ENCODE results near the gene DDX50.

The DDX50 gene

DNA sequence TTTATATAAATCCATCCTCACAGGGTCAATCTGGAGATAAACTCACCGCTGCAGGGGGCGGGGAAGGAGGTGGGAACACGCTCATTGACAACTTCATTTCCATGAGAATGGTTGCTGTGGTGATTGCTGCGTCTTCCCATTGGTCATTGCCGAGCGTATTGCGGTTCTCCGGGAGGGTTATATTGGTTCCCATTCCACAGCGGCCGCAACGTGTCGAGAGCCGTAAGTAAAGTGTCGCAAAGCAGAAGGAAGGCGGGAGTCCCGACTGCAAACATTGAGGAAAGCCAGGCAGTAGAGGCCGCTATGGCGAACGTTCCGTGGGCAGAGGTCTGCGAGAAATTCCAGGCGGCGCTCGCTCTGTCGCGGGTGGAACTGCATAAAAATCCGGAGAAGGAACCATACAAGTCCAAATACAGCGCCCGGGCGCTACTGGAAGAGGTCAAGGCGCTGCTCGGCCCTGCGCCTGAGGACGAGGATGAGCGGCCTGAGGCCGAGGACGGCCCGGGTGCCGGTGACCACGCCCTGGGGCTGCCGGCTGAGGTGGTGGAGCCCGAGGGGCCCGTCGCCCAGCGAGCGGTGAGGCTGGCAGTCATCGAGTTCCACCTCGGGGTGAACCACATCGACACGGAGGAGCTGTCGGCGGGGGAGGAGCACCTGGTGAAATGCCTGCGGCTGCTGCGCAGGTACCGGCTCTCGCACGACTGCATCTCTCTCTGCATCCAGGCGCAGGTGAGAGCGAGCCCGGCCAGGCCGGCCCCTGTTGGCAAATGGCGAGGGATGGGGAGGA is 87.6 kb downstream of the DDX50 start, which contains the start of gene KIFBP:
Gene KIFBP, plus strand, starts transcription at position 274 of the 787 bp plus-strand sequence. Its CDS starts 30 bp downstream, at position 304.
- peak; percentile 95 for DNase-seq

DNA sequence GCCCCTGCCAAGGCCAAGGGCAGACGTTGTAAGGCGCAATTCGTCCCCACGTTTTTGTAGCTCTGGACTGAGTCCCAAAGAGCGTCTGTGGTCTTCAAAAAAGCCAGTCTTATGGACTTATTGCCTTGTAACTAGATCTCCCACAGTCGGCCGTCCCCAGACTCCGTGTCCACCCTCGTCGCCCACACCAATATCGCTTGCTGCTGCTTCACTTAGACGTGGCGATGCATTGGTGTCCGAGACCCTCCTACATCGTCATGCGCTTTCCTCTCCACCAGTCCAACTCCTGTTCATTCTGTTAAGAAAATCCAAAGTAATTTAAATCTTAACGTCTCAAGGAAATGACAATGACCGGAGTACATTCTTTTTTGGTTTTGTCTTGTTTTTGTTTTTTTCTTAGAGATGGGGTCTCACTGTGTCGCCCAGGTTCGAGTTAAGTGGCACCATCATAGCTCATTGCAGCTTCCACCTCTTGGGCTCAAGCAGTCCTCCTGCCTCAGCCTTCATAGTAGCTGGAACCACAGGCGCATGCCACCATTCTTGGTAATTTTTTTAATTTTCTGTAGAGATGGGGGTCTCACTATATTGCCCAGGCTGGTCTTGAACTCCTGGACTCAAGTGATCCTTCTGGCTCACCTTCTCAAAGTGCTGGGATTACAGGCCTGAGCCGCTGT is 88.3 kb downstream of the DDX50 start:
- peak; percentile 6 for DNase-seq

DNA sequence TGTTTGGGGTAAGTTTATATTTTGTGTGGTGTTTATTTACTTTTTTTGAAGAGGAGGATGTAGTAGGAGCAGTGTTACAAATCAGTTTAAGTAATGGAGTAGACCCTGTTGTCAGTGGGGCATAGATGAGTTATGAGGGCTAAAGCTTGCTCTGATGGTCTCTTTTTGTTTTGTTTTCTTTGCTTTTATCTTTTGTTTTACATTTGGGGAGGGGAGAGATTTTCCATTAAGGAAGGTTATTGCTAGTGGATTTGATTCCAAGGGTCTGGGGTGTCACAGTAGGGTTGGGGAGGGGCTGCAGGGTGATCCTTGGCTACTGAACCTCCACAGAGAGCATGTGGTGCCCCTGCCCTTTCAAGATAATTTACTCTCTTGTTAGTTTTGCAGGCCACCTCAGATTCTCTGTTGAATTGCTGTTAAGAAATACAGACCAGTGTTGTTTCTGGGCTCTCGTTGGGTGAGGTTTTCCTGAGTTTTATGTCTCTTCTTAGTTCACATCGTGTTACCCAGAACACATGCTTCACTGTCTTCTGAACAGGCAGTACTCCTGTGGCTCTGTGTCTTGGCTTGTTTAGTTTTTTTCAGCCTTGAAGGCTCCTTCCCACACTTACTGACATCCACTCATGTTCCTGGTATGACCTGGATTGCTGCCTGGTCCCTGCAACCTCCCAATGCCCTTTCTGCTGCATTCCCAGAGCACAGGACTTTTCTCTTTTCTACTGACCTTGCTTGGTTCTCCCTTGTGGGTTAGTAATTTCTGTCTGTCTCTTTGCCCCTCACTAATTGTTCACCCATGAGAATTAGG is 91.7 kb downstream of the DDX50 start:
- no peak for DNase-seq
